Lower leg skin (tissue), 3 donors: ENCODE results near the gene TTC7B.

Source experiments
- POLR2A ChIP-seq, 2 donors: fragments of 450-650 bp; IDR thresholded peaks; one replicate each; pipeline ENCODE4 v1.6.1; 2016 to 2017; ENCODE audit warnings: antibody characterized with exemption in 2 of 2, mild to moderate bottlenecking in 1 of 2, moderate library complexity in 1 of 2
- TF ChIP-seq, protein P1 (sequence below), 3 donors: fragments of 450-650 bp; IDR thresholded peaks; one replicate each; pipeline ENCODE4 v1.5.1; 2016; ENCODE audit warnings: antibody characterized with exemption in 3 of 3, mild to moderate bottlenecking in 3 of 3, moderate library complexity in 2 of 3

GRCh38 chr14:90587252-90587910 is 228.8 kb downstream of the TTC7B start:
- TF ChIP-seq POLR2A (IDR thresholded peaks at IDR 0.05): no peak
- TF ChIP-seq, protein P1, sequence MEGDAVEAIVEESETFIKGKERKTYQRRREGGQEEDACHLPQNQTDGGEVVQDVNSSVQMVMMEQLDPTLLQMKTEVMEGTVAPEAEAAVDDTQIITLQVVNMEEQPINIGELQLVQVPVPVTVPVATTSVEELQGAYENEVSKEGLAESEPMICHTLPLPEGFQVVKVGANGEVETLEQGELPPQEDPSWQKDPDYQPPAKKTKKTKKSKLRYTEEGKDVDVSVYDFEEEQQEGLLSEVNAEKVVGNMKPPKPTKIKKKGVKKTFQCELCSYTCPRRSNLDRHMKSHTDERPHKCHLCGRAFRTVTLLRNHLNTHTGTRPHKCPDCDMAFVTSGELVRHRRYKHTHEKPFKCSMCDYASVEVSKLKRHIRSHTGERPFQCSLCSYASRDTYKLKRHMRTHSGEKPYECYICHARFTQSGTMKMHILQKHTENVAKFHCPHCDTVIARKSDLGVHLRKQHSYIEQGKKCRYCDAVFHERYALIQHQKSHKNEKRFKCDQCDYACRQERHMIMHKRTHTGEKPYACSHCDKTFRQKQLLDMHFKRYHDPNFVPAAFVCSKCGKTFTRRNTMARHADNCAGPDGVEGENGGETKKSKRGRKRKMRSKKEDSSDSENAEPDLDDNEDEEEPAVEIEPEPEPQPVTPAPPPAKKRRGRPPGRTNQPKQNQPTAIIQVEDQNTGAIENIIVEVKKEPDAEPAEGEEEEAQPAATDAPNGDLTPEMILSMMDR (IDR thresholded peaks at IDR 0.05): no peak
